Urinary bladder (tissue), 4 donors: Measurements from ENCODE around the gene TNNT1. TPM values are rescaled to one million over a fixed set of nuclear protein-coding genes. Genes with fewer than 3 reads are reported as not detected.

Source experiments
- DNase-seq: peaks from one replicate; pipeline ENCODE4 v3.0.0-alpha.2; 2015; ENCODE audit errors: extremely low spot score
- H3K27ac ChIP-seq: one replicate; pipeline ENCODE4 v1.5.1; 2013; ENCODE audit warnings: low read depth, mild to moderate bottlenecking, moderate library complexity
- H3K36me3 ChIP-seq: one replicate; pipeline ENCODE4 v1.6.1; 2013; ENCODE audit warnings: mild to moderate bottlenecking, moderate library complexity; ENCODE audit not compliant: insufficient read depth
- H3K4me1 ChIP-seq: one replicate; pipeline ENCODE4 v1.6.1; 2013; ENCODE audit warnings: mild to moderate bottlenecking, moderate library complexity; ENCODE audit not compliant: insufficient read depth
- H3K4me3 ChIP-seq: one replicate; pipeline ENCODE4 v1.5.1; 2013; ENCODE audit warnings: low read depth, low read length
- WGBS: extraction: QIAGEN DNeasy Blood & Tissue Kit; methylation state at CpG from one replicate; pipeline ENCODE4 v1.1.7; 2013; 5-methylcytosine and 5-hydroxymethylcytosine counted together
- polyA plus RNA-seq: library from polyadenylated mRNA; stranded (reverse); fragments of 200-250 nt; gene quantifications from one replicate; pipeline ENCODE4 v1.2.3, GENCODE V29; 2013
- small RNA-seq: library from RNA; depleted of rRNA; stranded (forward); fragments of <200 nt; gene quantifications from one replicate; pipeline ENCODE3, GENCODE V24; 2014
- total RNA-seq: library from RNA; depleted of rRNA; stranded (reverse); fragments of >200 nt; gene quantifications from one replicate; pipeline ENCODE4 v1.2.3, GENCODE V29; 2014
- donor health status: healthy with polysubstance abuse.
- donor health status: healthy.

TNNT1 gene
- total and polyA plus RNA-seq, 2 donors = 47.2 TPM; not detected in 1

DNA sequence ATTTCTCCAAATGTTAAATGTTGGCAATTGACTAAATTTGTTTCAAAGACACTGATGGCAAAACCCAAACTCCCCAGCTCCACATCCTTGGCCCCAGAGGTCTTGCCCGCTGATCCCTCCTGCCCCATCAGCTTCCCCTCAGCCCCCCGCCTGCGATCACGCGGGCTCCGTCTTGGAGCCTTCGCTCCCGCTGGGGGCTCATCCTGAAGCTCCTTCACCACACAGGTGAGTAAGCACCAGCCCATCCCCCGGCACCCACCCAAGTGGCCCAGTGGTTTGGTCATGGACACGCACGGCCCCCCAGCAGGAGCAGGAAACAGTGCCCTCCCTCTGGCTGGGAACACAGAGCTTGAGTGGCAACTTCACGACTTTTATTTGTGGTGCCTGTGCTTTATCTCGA lies 58.4 kb downstream of the TNNT1 start:
- Histone ChIP-seq H3K27ac (no peak overlapping the region), H3K4me1 (no peaks in the 10 kb centered on the region), H3K4me3 (no peak overlapping the region), H3K36me3 (peaks cover 11% of the 10 kb centered on the region)
- DNase-seq = no peak
- 94% methylated on average over 13 of the region's 13 CpGs for WGBS

GRCh38 chr19:55089342-55089944 lies 59.6 kb downstream of the TNNT1 start:
- Histone ChIP-seq H3K36me3 (peaks cover 5% of the 10 kb centered on the region), H3K4me1 (no peaks in the 10 kb centered on the region), H3K4me3 (no peak overlapping the region), H3K27ac (no peak overlapping the region)
- WGBS = 81% methylated on average over 3 of the region's 3 CpGs
- DNase-seq = no peak

GRCh38 chr19:55088543-55089341 lies 60.3 kb downstream of the TNNT1 start:
- Histone ChIP-seq H3K4me1 (no peaks in the 10 kb centered on the region), H3K4me3 (no peak overlapping the region), H3K27ac (no peak overlapping the region), H3K36me3 (peaks cover 3% of the 10 kb centered on the region)
- no peak for DNase-seq
- WGBS = 45% methylated on average over 18 of the region's 18 CpGs

DNA sequence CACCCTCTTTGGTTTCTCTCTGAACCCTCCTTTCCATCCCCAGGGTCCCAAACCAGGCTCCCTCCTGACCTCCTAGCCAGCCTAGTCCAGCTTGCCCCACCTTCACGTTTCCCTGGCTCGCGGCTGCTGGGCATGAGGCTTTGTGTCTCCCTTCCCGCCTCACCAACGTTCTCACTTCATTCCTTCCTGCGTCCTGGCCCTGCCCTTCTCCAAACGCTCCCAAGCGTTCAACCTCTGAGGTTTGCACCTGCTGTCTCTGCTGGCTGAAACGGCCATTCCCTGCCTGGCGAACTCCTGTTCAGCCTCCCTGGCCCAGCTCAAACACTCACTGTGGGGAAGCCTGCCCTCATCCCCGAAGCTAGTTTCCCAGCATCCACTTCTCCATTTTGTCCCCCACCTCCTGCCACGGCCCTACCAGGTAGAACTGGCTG lies 61.0 kb downstream of the TNNT1 start:
- H3K4me1 ChIP-seq = no peaks in the 10 kb centered on the region
- WGBS = 72% methylated on average over 12 of the region's 12 CpGs
- H3K27ac ChIP-seq = no peak overlapping the region
- no peak for DNase-seq
- H3K36me3 ChIP-seq = peaks cover 3% of the 10 kb centered on the region
- no peak overlapping the region for H3K4me3 ChIP-seq

DNA sequence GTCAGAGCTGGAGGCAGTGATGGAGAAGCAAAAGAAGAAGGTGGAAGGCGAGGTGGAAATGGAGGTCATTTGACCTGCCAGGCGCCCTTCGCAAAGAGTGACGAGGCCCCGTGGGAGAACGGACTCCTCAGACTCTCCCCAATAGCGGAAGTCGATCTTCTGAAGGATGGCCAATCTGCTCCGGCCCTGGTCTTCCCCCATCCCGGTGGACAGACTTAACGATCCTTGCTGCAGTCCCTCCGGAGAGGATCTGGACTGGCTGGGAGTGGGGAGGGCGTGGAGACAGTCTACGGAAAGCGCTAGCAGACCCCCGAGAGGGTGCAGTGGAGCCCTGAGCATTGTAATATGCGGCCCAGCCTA lies 61.5 kb downstream of the TNNT1 start:
- WGBS = 28% methylated on average over 17 of the region's 17 CpGs
- Histone ChIP-seq H3K27ac (no peak overlapping the region), H3K4me1 (no peaks in the 10 kb centered on the region), H3K4me3 (peak overlapping the region; percentile 23), H3K36me3 (peaks cover 3% of the 10 kb centered on the region)
- DNase-seq = no peak

DNA sequence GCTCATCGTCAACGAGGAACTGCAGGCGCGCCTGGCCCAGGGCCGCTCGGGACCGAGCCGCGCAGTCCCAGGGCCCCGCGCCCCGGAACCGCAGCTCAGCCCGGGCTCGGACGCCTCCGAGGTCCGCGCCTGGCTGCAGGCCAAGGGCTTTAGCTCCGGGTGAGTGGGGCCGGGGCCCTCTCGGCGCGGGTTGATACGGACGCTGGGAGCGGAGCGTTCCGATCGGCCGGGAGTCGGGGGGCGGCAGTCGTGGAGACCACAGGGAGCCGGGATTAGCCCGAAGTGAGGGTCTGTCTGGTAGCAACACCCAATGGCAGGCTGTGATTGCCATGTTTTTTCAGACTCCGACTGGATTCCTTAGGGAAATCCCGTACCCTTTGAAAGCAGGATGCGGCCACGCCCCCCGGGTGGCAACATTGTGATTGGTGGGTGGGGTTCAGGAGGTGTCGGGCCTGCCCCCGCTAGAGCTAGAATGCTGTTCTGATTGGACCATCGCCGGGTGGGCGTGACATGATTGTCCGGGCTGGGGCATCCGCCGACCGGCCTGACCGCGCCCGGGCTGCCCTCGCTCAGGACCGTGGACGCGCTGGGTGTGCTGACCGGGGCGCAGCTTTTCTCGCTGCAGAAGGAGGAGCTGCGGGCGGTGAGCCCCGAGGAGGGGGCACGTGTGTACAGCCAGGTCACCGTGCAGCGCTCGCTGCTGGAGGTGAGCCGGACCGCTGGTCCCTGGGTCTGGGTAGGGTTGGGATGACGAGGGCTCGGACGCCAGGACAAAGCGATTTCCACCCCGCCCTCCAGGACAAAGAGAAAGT lies 62.1 kb downstream of the TNNT1 start:
- H3K27ac ChIP-seq = no peak overlapping the region
- H3K4me3 ChIP-seq = peak overlapping the region; percentile 23
- peaks cover 3% of the 10 kb centered on the region for H3K36me3 ChIP-seq
- 5% methylated on average over 74 of the region's 74 CpGs for WGBS
- peak; percentile 73 for DNase-seq
- no peaks in the 10 kb centered on the region for H3K4me1 ChIP-seq

DNA sequence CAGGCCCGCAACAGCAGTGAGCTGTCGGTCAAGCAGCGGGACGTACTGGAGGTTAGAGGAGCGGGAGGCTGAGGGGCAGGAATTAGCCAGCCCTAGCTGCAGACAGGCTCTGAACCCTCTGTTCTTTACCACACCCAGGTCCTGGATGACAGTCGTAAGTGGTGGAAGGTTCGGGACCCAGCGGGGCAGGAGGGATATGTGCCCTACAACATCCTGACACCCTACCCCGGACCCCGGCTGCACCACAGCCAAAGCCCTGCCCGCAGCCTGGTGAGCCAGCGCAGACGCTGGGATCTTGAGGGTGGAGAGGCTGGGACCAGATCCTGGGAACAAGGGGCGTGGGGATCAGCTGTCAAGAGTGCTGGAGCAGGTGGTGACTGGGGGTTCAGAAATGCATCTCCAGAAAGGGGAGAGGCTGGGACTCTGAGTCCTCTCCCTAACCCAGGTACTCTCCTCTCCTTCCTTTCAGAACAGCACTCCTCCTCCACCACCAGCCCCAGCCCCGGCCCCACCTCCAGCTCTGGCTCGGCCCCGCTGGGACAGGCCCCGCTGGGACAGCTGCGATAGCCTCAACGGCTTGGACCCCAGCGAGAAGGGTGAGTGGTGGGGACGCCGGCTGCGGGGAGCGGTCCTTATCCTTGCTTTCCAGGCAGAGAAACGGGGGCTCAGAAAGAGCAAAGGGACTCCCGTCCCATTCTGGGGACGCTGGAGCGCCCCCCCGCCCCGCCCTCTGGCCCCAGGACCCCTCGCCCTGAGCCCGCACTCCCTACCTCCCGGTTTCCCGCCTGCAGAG lies 62.9 kb downstream of the TNNT1 start:
- 24% methylated on average over 34 of the region's 35 CpGs for WGBS
- H3K36me3 ChIP-seq = peaks cover 3% of the 10 kb centered on the region
- H3K27ac ChIP-seq = no peak overlapping the region
- H3K4me3 ChIP-seq = peak overlapping the region; percentile 23
- peaks cover 3% of the 10 kb centered on the region for H3K4me1 ChIP-seq
- no peak for DNase-seq

GRCh38 chr19:55084416-55084815 lies 64.6 kb downstream of the TNNT1 start:
- no peak for DNase-seq
- WGBS = 71% methylated on average over 10 of the region's 10 CpGs
- Histone ChIP-seq H3K4me1 (peaks cover 4% of the 10 kb centered on the region), H3K4me3 (no peak overlapping the region), H3K27ac (no peak overlapping the region), H3K36me3 (no peaks in the 10 kb centered on the region)

DNA sequence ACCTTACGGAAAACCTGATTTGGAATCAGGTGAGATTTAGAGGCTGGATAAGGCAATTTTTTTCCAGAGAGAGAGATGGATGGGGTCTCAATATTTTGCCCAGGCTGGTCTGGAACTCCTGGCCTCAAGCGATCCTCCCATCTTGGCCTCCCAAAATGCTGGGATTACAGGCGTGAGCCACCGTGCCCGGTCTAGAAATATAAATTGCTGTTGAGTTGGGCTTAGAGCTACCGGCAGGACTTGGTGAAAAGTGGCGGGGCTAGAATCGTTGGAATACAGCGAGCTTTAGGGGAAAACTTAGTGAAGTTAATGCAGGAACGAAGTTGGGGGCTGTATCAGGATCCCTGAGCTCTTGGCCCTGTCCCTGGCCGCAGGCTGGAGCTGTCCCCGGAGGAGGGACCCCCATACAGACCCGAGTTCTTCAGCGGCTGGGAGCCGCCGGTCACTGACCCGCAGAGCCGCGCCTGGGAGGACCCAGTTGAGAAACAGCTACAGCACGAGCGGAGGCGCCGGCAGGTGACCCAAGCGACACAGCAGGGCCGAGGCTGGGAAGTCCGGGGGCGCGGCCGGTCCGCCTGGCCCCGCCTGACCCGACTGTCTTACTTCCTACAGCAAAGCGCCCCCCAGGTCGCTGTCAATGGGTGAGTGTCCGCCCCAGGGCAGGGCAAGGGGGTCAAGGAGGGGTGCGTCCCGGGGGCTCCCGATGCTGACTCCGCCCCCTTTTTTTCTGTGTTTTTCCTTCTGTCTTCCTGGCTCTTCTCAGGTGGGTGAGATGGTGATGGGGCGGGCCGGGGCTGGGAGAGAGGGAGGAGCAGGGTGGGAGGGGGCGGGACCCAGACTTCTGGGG lies 65.8 kb downstream of the TNNT1 start:
- DNase-seq = no peak
- H3K27ac ChIP-seq = no peak overlapping the region
- no peak overlapping the region for H3K4me3 ChIP-seq
- WGBS = 35% methylated on average over 42 of the region's 42 CpGs
- no peaks in the 10 kb centered on the region for H3K36me3 ChIP-seq
- peaks cover 4% of the 10 kb centered on the region for H3K4me1 ChIP-seq

Small RNA genes lying within 50 kb of the gene (small RNA-seq; reads per million reads assigned to genes)
- gene MIR7975 (not detected), gene RF01210 (not detected)

Other genes starting within 250 kb of the TNNT1 start
- 0.32 TPM for gene NCR1, start 243.1 kb downstream of the TNNT1 start, total RNA-seq
- gene NCR1, start 243.1 kb downstream of the TNNT1 start, polyA plus RNA-seq = 0.13 TPM
- gene NLRP7, start 201.7 kb downstream of the TNNT1 start, total RNA-seq = not detected
- gene NLRP7, start 201.7 kb downstream of the TNNT1 start, polyA plus RNA-seq = not detected
- gene NLRP2, start 182.8 kb downstream of the TNNT1 start, total RNA-seq = 1.8 TPM
- 1.9 TPM for gene NLRP2, start 182.8 kb downstream of the TNNT1 start, polyA plus RNA-seq
- not detected for gene GP6, start 110.9 kb downstream of the TNNT1 start, total RNA-seq
- 0.16 TPM for gene GP6, start 110.9 kb downstream of the TNNT1 start, polyA plus RNA-seq
- gene RDH13, start 86.1 kb downstream of the TNNT1 start, total RNA-seq = 15.0 TPM
- 12.4 TPM for gene RDH13, start 86.1 kb downstream of the TNNT1 start, polyA plus RNA-seq
- 3.0 TPM for gene EPS8L1, start 73.3 kb downstream of the TNNT1 start, total RNA-seq
- gene EPS8L1, start 73.3 kb downstream of the TNNT1 start, polyA plus RNA-seq = 8.1 TPM
- 24.8 TPM for gene PPP1R12C, start 31.6 kb downstream of the TNNT1 start, total RNA-seq
- 219 TPM for gene PPP1R12C, start 31.6 kb downstream of the TNNT1 start, polyA plus RNA-seq
- gene TNNI3, start 8.5 kb upstream of the TNNT1 start, total RNA-seq = not detected
- gene TNNI3, start 8.5 kb upstream of the TNNT1 start, polyA plus RNA-seq = not detected
- 0.37 TPM for gene DNAAF3, start 17.4 kb upstream of the TNNT1 start, total RNA-seq
- 0.62 TPM for gene DNAAF3, start 17.4 kb upstream of the TNNT1 start, polyA plus RNA-seq
- 0.74 TPM for gene SYT5, start 31.1 kb upstream of the TNNT1 start, total RNA-seq
- gene SYT5, start 31.1 kb upstream of the TNNT1 start, polyA plus RNA-seq = 0.77 TPM
- gene PTPRH, start 60.3 kb upstream of the TNNT1 start, total RNA-seq = 3.6 TPM
- gene PTPRH, start 60.3 kb upstream of the TNNT1 start, polyA plus RNA-seq = 1.6 TPM
- gene TMEM86B, start 79.6 kb upstream of the TNNT1 start, total RNA-seq = 0.79 TPM
- gene TMEM86B, start 79.6 kb upstream of the TNNT1 start, polyA plus RNA-seq = 4.5 TPM
- 14.5 TPM for gene PPP6R1, start 109.8 kb upstream of the TNNT1 start, total RNA-seq
- 43.1 TPM for gene PPP6R1, start 109.8 kb upstream of the TNNT1 start, polyA plus RNA-seq
- 6.5 TPM for gene HSPBP1, start 130.9 kb upstream of the TNNT1 start, total RNA-seq
- 56.3 TPM for gene HSPBP1, start 130.9 kb upstream of the TNNT1 start, polyA plus RNA-seq
- 9.7 TPM for gene BRSK1, start 134.8 kb upstream of the TNNT1 start, total RNA-seq
- 8.8 TPM for gene BRSK1, start 134.8 kb upstream of the TNNT1 start, polyA plus RNA-seq
- 0.48 TPM for gene TMEM150B, start 176.1 kb upstream of the TNNT1 start, total RNA-seq
- 1.7 TPM for gene TMEM150B, start 176.1 kb upstream of the TNNT1 start, polyA plus RNA-seq
- gene KMT5C, start 190.7 kb upstream of the TNNT1 start, total RNA-seq = 9.3 TPM
- 10.2 TPM for gene KMT5C, start 190.7 kb upstream of the TNNT1 start, polyA plus RNA-seq
- not detected for gene COX6B2, start 205.5 kb upstream of the TNNT1 start, total RNA-seq
- 0.39 TPM for gene COX6B2, start 205.5 kb upstream of the TNNT1 start, polyA plus RNA-seq
- gene GARIN5B, start 214.1 kb upstream of the TNNT1 start, total RNA-seq = not detected
- not detected for gene GARIN5B, start 214.1 kb upstream of the TNNT1 start, polyA plus RNA-seq
- gene IL11, start 221.3 kb upstream of the TNNT1 start, total RNA-seq = 0.42 TPM
- gene IL11, start 221.3 kb upstream of the TNNT1 start, polyA plus RNA-seq = 0.53 TPM
- gene TMEM190, start 227.6 kb upstream of the TNNT1 start, total RNA-seq = not detected
- gene TMEM190, start 227.6 kb upstream of the TNNT1 start, polyA plus RNA-seq = not detected
- gene TMEM238, start 235.1 kb upstream of the TNNT1 start, total RNA-seq = not detected
- gene TMEM238, start 235.1 kb upstream of the TNNT1 start, polyA plus RNA-seq = 0.43 TPM
- 141 TPM for gene RPL28, start 236.7 kb upstream of the TNNT1 start, total RNA-seq
- 1,449 TPM for gene RPL28, start 236.7 kb upstream of the TNNT1 start, polyA plus RNA-seq